Fibroblast of peridontal ligament (primary cell): Measurements from ENCODE around the gene COL13A1.

ENCODE experiments used
- DNase-seq: peaks from one replicate; pipeline ENCODE4 v3.0.0-alpha.2; 2010; ENCODE audit errors: extremely low read depth

COL13A1 gene

DNA sequence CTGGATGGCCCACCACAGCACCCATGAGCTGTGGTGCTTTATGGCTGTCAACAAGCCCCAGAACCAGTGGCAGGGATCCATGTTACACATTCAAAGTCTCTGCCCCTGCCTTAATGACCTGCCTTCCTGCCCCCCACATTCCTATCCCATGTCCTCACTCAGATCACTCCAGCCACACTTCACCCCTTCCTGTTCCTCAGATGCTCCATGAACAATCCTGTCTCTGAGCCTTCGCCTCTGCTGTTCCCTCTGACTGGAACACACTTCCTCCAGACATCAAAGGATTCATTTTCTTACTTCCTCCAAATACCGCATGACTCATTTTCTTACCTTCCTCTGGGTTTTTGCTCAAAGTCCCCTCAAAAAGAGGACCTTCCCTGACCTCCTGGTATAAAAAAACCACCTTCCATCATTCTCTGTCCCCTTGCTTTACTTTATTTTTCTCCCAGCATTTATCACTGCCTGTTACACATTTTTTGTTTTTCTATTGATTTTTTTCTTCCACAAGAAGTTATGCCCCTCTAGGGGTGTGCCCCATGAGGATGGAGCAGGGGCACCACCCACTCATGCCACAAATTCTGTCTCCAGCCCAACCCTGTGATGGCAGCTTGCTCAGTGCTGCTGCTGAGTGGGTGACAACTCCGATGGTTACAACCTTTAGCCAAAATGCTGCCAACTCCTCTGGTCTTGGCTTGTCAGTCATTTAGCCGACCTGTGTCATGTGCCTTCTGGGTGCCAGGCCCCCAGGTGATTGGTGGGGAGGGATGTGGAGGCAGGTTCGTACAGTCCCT, 18.2 kb downstream of the COL13A1 start:
- no peak for DNase-seq

DNA sequence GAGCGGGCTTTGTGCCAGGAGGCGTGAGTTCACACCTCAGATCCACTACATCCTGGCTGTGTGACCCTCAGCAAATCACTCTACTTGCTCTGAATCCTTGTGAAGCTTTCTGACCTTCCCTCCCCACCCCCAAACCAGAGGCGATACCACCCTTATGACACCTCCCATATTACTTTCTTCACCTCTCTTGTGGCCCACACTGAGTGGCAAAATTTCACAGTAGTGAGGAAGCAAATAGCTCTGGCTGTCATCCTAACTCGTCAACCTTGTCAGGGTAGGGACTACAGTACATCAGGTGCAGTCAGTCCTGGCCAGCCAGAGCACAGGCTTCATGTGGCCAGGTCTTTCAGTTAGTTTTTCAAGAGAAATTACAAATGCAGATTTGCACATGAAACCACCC, 19.1 kb downstream of the COL13A1 start:
- DNase-seq: no peak

- DNase-seq: no peak
These were observed 23.9 kb downstream of the COL13A1 start for GRCh38 chr10:69825604-69826003.

DNA sequence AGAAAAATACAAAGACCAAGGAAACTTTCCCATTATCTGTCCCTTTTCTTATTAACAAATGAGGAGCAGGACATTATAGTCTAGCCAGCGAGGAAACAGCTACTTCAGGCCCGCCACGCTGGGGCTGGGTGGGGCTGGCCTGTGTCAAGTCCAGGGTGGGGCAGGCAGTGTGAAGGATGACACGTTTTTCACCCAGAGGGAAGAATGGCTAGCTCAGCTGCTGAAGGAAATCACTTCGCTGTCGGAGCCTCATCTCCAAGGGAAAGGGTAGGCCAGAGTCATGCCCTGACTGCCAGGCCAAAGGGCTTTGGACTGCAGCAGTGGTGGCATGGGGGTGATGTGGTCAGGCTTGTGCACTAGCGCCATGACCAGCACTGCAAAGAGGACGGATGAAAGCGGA, 24.4 kb downstream of the COL13A1 start:
- no peak for DNase-seq

DNA sequence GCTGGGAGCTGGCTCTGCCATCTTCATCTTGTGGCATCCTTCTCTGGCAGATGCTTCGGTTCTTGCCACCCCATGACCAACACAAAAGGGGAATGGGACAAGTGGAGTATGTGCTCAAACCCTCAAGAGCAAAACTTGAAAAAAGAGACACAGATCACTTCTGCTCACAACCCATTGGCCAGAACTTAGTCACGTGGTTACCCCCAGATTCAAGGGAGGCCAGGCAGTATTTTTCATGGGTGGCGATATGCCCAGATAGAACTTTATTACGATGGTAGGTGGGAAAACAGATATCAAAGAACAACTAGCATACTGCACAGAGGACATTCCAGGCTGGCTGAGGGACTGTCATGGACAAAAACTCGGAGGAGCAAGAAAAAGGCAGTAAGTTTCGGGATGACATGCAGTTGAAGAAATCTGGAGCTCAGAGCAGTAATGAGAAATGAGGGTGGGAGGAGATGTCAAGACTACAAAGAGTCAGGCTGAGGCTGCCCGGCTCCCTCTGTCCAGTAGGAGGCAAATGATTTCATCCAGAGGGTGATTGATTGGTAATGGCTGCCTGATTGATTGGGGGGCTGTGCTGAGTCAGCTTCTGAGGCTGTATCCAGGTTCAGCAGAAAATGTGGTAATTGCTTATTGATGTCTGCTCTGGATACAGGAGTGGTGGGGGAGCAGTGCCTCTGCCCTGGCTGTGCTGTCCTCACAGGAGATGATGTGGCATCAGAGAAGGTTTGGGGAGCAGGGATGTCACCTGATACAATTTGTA, 25.3 kb downstream of the COL13A1 start:
- no peak for DNase-seq

DNA sequence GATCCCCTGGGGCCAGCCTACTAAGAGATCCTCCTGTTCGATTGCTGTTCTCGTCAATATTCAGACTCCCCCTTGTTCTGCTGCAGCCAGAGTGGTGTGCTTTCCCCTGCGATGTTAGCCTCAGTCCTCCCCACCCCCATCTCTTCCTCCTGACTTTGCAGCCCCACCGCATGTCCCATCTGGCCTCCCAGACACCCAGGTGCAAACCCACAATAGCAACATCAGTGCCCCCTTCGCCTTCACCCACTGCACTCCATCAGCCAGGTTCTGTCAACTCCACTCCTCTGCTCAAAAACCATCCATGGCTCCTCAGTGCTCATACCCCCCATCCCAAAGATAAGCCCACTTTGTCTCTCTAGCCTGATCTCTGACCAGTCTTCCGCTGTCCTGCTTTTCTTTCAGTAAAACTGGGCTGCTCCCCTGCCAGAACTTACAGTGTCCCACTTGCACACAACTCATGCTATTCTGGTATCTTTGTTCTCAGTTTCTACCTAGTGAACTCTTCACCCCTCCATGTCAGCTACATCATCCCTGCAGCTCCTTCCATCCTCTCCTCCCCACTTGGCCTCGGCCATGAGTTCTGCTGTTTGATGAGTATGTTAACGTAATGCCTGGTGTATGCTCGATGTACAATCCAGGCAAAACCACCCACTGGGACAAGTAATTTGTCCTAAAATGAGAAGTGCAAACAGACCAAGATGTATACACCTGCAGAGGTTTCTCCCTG, 26.6 kb downstream of the COL13A1 start:
- DNase-seq: no peak

DNA sequence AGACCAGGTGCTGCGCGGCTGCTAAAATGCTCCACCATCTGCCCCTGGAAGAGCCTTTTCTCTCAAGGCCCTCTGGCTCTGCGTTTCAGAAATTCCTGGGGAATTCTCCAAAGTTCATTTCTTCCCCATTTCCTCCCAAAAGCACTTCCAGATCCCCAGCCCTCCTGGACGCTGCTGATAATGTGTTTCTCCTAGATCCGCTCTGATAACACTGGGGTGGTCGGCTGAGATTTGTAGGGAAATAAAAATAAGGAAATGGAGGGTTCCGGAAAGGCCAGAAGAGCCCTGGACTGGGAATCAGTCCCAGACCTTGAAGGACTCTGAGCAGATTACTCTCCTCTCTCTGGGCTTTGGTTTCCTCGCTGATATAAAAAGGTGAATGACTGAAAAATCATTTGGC, 28.1 kb downstream of the COL13A1 start:
- DNase-seq: no peak

GRCh38 chr10:69831231-69831855, 29.6 kb downstream of the COL13A1 start:
- DNase-seq: no peak

DNA sequence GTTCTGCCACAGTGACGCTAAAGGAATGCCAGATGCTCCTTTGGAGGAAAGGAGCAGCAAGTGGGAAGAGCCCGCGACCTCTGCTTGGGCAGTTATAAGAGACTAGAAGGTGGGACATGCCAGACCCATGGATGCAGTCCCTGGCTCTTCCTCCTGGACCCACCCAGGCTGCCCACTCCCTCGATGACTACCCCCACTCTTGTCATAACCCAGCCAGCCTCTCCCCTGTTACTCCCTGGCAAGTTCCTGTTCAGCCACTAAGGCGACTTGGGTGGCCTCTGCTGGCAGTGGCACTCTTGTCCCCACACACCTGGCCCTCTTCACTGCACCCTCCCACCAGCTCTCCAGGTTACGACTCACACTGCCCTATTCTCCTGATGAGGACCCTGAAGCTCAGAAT, 33.5 kb downstream of the COL13A1 start:
- DNase-seq: no peak

DNA sequence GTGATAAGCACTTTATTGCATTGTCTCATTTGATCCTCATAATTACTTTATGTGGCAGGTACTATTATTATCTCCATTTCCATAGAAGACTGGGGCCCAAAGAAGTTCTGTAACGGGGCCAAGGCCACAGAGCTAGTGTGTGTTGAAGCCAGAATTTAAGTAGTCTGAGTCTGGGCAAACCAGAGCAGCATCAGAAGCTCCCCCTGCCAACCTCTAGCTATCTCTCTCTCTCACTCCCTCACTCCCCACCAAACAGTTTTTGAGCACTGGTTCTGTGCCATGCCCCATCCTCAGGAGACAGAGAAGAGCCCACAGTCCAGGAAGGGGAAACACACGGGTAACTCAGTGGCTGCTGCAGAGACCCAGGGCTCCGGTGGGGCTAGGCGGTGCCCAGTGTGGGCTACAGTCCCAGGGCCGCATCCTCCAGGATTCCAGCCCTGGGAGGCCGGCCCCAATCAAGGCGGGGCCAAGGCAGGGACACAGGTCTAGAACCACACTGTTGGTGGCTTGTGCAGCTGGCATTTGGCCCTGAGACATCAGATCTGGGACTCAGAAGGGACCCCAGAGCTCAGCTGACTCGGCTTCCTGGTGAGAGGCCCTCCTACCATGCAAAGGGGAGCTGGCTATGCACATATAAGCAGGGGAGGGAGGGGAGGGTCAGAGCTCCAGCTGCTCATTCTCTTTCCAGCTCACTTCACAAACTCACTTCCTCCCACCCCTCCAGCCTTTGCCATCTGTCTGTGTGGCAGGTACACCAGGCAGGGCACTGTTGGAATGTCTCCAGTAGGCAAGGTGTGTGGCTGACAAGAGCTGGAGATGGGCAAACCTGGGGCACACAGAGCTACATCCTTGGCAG, 34.4 kb downstream of the COL13A1 start:
- DNase-seq: no peak

DNA sequence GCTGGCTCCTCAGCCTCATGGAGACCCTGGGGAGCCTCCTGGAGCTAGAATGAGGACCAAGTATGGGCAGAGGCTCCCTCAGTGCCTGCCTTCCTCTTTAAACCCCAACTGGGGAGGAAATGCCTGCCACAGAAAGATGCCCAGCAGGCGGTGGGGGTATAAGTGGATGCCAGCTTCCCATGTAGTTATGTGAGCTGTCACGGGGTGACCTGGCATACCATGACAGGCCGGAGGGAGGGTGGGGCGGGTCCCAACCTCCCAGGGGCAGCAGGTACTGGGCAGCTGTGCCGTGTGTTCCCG, 35.0 kb downstream of the COL13A1 start:
- no peak for DNase-seq

DNA sequence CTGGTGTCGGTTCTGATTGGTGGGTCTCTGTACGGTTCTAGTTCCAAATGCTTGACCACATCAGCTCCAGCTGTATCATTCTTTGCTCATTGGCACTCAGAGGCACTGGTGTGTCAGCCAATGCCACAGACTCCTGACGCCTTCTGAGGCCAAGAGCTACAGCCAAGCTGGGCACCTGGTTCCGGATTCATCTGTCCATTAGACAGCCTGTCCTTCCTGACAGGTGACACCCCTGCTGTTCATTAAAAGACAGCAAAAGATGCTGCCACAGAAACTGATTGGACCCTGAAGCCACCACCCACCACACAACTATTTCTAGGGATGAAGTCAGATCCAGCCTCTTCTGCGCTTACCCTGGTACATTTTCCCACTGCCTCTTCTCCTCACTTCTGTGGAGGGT, 35.6 kb downstream of the COL13A1 start:
- no peak for DNase-seq

DNA sequence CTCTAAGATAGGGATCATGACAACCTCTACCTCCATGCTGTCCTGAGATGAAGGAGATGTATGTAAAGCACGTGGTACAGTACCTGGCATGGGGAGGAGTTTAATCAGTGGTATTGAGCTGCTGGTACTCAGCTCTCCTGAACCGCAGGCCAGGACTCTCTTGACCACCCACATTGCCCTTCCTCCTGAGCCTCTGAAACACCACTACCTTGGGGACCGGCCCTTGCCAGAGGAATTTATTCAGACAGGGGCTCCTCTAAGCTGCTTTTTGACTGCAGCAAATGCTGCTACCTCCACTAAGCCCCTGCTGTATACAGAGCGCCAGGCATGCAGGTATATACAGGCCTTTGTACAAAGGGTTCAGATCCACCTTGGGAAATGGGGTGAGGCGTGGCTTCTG, 36.7 kb downstream of the COL13A1 start:
- no peak for DNase-seq

GRCh38 chr10:69838853-69839252, 37.1 kb downstream of the COL13A1 start:
- no peak for DNase-seq

- peak; percentile 41 for DNase-seq
These were observed 38.1 kb downstream of the COL13A1 start for GRCh38 chr10:69839696-69840345.

- DNase-seq: no peak
These were observed 39.1 kb downstream of the COL13A1 start for GRCh38 chr10:69840773-69841172.

DNA sequence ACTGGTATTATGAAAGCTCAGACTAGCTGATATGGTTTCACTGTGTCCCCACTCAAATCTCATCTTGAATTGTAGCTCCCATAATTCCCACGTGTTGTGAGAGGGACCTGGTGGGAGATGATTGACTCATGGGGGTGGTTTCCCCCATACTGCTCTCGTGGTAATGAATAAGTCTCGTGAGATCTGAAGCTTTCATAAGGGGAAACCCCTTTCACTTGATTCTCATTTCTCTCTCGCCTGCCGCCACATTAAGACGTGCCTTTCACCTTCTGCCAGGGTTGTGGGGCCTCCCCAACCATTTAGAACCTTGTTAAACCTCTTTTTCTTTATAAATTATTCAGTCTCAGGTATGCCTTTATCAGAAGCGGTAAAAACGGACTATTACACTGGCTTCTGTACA, 40.3 kb downstream of the COL13A1 start:
- no peak for DNase-seq

- DNase-seq: no peak
These were observed 41.2 kb downstream of the COL13A1 start for GRCh38 chr10:69842882-69843281.

DNA sequence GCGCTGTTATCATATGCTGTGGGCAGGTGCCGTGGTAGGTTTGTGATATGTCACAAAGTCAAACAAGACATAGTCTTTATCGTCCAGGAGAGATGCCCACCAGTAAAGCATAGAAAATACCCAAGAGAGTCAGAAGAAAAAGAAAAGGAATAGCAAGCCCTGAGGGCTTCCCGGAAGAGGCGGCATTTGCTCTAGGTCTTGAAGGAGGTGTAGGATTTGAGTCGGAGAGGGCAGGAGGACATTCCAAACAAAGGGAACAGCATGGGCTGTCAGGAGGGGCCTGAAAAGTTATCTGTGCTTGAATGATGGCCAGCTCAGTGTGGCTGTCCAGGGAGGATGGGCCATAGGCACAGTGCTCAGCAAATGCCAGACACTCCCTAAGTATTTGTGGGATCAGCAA, 42.2 kb downstream of the COL13A1 start:
- DNase-seq: no peak

GRCh38 chr10:69844698-69845097, 43.0 kb downstream of the COL13A1 start:
- DNase-seq: no peak
